ENCODE measurements around the gene DCHS2.
A peak's percentile ranks its signal among the peaks of the same experiment; 100 is the strongest.

DCHS2 gene

GRCh38 chr4:154491341-154492271 is at the start of gene DCHS2:
Gene DCHS2 (minus strand): TSS chr4:154491799. CDS start chr4:154491355, 444 bp downstream.
- Histone ChIP-seq H3K4me3 (ENCODE audit: low read length) (no peak within 1 kb of the TSS), H3K36me3 (ENCODE audit: control insufficient read depth, insufficient read depth, low read length) (no peaks in the 10 kb centered on the region), H3K9me3 (ENCODE audit: control insufficient read depth, low read length) (no peaks in the 10 kb centered on the region), H3K27me3 (ENCODE audit: control insufficient read depth, insufficient read depth, low read length) (peaks cover 42% of the 10 kb centered on the region), H3K4me1 (ENCODE audit: control insufficient read depth, insufficient read depth, low read length) (peaks cover 5% of the 10 kb centered on the region), H3K9ac (ENCODE audit: low read length) (peak within 1 kb of the TSS; percentile 26)

DNA sequence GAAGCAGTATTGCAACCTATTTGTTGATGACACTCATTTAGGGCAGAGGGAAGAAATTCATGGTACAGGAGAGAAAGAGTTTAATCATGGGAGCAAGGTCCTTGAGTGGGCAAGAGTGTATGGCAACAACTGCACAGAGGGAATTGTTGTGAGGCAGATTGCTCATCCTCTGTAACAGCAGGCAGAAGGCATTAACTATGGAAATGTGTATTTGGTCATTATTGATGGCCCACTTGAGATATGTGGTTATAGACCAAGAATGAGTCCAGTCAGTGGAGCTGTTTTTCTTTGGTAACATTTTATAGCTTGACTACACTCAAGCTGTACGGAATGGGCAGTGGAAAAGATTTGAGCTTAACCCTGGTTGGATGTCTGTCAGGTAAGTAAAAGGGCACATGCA is 42.7 kb upstream of the DCHS2 start:
- no peak overlapping the region for H3K4me3 ChIP-seq (ENCODE audit: low read length)
- no peaks in the 10 kb centered on the region for H3K27me3 ChIP-seq (ENCODE audit: control insufficient read depth, insufficient read depth, low read length)
- H3K9me3 ChIP-seq (ENCODE audit: control insufficient read depth, low read length), result no peaks in the 10 kb centered on the region
- H3K36me3 ChIP-seq (ENCODE audit: control insufficient read depth, insufficient read depth, low read length), result peaks cover 4% of the 10 kb centered on the region
- H3K9ac ChIP-seq (ENCODE audit: low read length), result no peak overlapping the region
- H3K4me1 ChIP-seq (ENCODE audit: control insufficient read depth, insufficient read depth, low read length), result no peaks in the 10 kb centered on the region

- no peak overlapping the region for H3K9ac ChIP-seq (ENCODE audit: low read length)
- no peaks in the 10 kb centered on the region for H3K9me3 ChIP-seq (ENCODE audit: control insufficient read depth, low read length)
- no peak overlapping the region for H3K4me3 ChIP-seq (ENCODE audit: low read length)
- H3K36me3 ChIP-seq (ENCODE audit: control insufficient read depth, insufficient read depth, low read length), result no peaks in the 10 kb centered on the region
- H3K4me1 ChIP-seq (ENCODE audit: control insufficient read depth, insufficient read depth, low read length), result no peaks in the 10 kb centered on the region
- no peaks in the 10 kb centered on the region for H3K27me3 ChIP-seq (ENCODE audit: control insufficient read depth, insufficient read depth, low read length)
Measured at GRCh38 chr4:154529728-154530519, 38.3 kb upstream of the DCHS2 start.

- Histone ChIP-seq H3K9ac (ENCODE audit: low read length) (no peak overlapping the region), H3K4me1 (ENCODE audit: control insufficient read depth, insufficient read depth, low read length) (no peaks in the 10 kb centered on the region), H3K4me3 (ENCODE audit: low read length) (no peak overlapping the region), H3K36me3 (ENCODE audit: control insufficient read depth, insufficient read depth, low read length) (no peaks in the 10 kb centered on the region), H3K9me3 (ENCODE audit: control insufficient read depth, low read length) (no peaks in the 10 kb centered on the region), H3K27me3 (ENCODE audit: control insufficient read depth, insufficient read depth, low read length) (no peaks in the 10 kb centered on the region)
Measured at GRCh38 chr4:154528869-154529268, 37.3 kb upstream of the DCHS2 start.

DNA sequence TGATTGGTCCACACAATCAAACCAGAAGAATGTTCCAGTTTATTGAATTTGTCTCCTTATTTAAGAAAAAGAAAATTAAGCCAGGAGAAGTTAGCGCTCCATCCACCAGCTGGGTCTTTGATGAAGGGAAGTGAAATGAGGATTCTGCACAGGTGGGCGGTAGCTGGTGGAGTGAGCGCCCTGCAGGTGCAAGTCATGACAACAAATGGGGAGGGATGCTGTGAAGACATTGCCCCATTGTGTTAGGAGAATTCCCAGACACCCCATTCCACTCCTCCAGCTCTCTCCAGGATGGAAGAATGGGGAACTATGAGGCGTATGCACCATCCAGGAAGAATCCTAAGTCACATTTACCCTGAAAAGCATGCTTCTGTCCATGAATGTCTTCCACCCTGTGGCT is 35.7 kb upstream of the DCHS2 start:
- Histone ChIP-seq H3K9me3 (ENCODE audit: control insufficient read depth, low read length) (no peaks in the 10 kb centered on the region), H3K4me1 (ENCODE audit: control insufficient read depth, insufficient read depth, low read length) (no peaks in the 10 kb centered on the region), H3K9ac (ENCODE audit: low read length) (no peak overlapping the region), H3K27me3 (ENCODE audit: control insufficient read depth, insufficient read depth, low read length) (no peaks in the 10 kb centered on the region), H3K36me3 (ENCODE audit: control insufficient read depth, insufficient read depth, low read length) (no peaks in the 10 kb centered on the region), H3K4me3 (ENCODE audit: low read length) (no peak overlapping the region)

DNA sequence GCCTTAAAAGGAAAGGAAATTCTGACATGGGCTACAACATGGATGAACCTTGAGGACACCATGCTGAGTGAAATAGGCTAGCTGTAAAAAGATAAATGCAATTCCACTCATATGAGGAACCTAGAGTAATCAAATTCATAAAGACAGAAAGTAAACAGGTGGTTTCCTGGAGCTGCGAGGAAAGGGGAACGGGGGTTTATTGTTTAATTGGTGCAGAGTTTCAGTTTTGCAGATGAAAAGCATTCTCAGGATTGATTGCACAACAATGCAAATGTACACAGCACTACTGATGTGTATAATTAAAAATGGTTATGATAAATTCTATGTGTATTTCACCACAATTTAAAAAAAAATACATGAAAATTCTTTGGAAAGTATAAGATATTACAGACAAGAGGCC is 34.6 kb upstream of the DCHS2 start:
- H3K9me3 ChIP-seq (ENCODE audit: control insufficient read depth, low read length), result no peaks in the 10 kb centered on the region
- no peaks in the 10 kb centered on the region for H3K4me1 ChIP-seq (ENCODE audit: control insufficient read depth, insufficient read depth, low read length)
- no peaks in the 10 kb centered on the region for H3K36me3 ChIP-seq (ENCODE audit: control insufficient read depth, insufficient read depth, low read length)
- H3K4me3 ChIP-seq (ENCODE audit: low read length), result no peak overlapping the region
- H3K9ac ChIP-seq (ENCODE audit: low read length), result no peak overlapping the region
- H3K27me3 ChIP-seq (ENCODE audit: control insufficient read depth, insufficient read depth, low read length), result no peaks in the 10 kb centered on the region

DNA sequence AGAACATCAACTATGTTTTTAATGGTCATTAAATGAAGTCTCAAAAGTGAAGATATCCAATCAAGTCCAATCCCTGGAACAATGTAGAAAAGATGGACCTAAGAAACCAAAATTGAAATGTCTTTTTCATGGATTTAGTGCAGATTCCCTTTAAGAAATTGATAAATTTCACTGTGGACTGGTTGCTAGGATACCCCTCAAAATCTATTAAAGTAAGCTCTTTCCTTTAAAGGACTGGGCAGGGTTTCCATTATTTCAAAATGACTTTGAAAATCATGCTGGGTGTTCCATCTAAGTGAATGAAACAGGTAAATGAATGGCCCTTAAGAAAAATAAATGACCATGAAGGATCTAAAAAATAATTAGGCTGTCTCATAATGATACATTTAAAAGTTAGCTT is 30.0 kb upstream of the DCHS2 start:
- no peaks in the 10 kb centered on the region for H3K4me1 ChIP-seq (ENCODE audit: control insufficient read depth, insufficient read depth, low read length)
- H3K4me3 ChIP-seq (ENCODE audit: low read length), result no peak overlapping the region
- no peaks in the 10 kb centered on the region for H3K9me3 ChIP-seq (ENCODE audit: control insufficient read depth, low read length)
- H3K27me3 ChIP-seq (ENCODE audit: control insufficient read depth, insufficient read depth, low read length), result peaks cover 3% of the 10 kb centered on the region
- H3K36me3 ChIP-seq (ENCODE audit: control insufficient read depth, insufficient read depth, low read length), result no peaks in the 10 kb centered on the region
- H3K9ac ChIP-seq (ENCODE audit: low read length), result no peak overlapping the region

GRCh38 chr4:154519214-154519613 is 27.6 kb upstream of the DCHS2 start:
- H3K4me3 ChIP-seq (ENCODE audit: low read length), result no peak overlapping the region
- no peaks in the 10 kb centered on the region for H3K9me3 ChIP-seq (ENCODE audit: control insufficient read depth, low read length)
- peaks cover 3% of the 10 kb centered on the region for H3K27me3 ChIP-seq (ENCODE audit: control insufficient read depth, insufficient read depth, low read length)
- no peaks in the 10 kb centered on the region for H3K36me3 ChIP-seq (ENCODE audit: control insufficient read depth, insufficient read depth, low read length)
- H3K4me1 ChIP-seq (ENCODE audit: control insufficient read depth, insufficient read depth, low read length), result no peaks in the 10 kb centered on the region
- H3K9ac ChIP-seq (ENCODE audit: low read length), result no peak overlapping the region

- Histone ChIP-seq H3K4me1 (ENCODE audit: control insufficient read depth, insufficient read depth, low read length) (no peaks in the 10 kb centered on the region), H3K9ac (ENCODE audit: low read length) (no peak overlapping the region), H3K4me3 (ENCODE audit: low read length) (no peak overlapping the region), H3K27me3 (ENCODE audit: control insufficient read depth, insufficient read depth, low read length) (peaks cover 3% of the 10 kb centered on the region), H3K9me3 (ENCODE audit: control insufficient read depth, low read length) (no peaks in the 10 kb centered on the region), H3K36me3 (ENCODE audit: control insufficient read depth, insufficient read depth, low read length) (no peaks in the 10 kb centered on the region)
Measured at GRCh38 chr4:154517591-154517990, 26.0 kb upstream of the DCHS2 start.

- Histone ChIP-seq H3K27me3 (ENCODE audit: control insufficient read depth, insufficient read depth, low read length) (peaks cover 3% of the 10 kb centered on the region), H3K36me3 (ENCODE audit: control insufficient read depth, insufficient read depth, low read length) (no peaks in the 10 kb centered on the region), H3K4me3 (ENCODE audit: low read length) (no peak overlapping the region), H3K9ac (ENCODE audit: low read length) (no peak overlapping the region), H3K9me3 (ENCODE audit: control insufficient read depth, low read length) (no peaks in the 10 kb centered on the region), H3K4me1 (ENCODE audit: control insufficient read depth, insufficient read depth, low read length) (no peaks in the 10 kb centered on the region)
Measured at GRCh38 chr4:154516318-154517029, 24.9 kb upstream of the DCHS2 start.

DNA sequence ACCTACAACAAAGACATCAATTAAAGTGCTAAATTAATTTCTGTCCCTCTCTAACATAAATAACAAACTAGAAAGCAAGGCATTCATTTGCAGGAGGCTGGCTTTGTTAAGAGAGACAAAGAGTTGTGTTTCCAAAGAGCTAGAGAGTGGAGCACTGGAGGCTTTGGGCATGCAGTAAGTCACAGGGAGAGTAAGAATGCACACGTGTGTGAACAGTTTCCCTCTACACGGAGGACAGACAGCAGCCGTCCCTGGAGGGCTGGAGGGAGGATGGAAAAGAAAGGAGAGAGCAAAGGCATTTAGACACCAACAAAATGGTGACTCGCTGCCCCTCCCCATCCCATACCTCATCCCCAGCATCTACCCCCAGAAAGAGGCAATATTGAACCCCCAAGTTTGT is 20.4 kb upstream of the DCHS2 start:
- Histone ChIP-seq H3K4me3 (ENCODE audit: low read length) (no peak overlapping the region), H3K27me3 (ENCODE audit: control insufficient read depth, insufficient read depth, low read length) (no peaks in the 10 kb centered on the region), H3K9me3 (ENCODE audit: control insufficient read depth, low read length) (no peaks in the 10 kb centered on the region), H3K9ac (ENCODE audit: low read length) (no peak overlapping the region), H3K4me1 (ENCODE audit: control insufficient read depth, insufficient read depth, low read length) (no peaks in the 10 kb centered on the region), H3K36me3 (ENCODE audit: control insufficient read depth, insufficient read depth, low read length) (no peaks in the 10 kb centered on the region)

GRCh38 chr4:154511548-154511947 is 19.9 kb upstream of the DCHS2 start:
- Histone ChIP-seq H3K4me1 (ENCODE audit: control insufficient read depth, insufficient read depth, low read length) (no peaks in the 10 kb centered on the region), H3K9me3 (ENCODE audit: control insufficient read depth, low read length) (no peaks in the 10 kb centered on the region), H3K4me3 (ENCODE audit: low read length) (no peak overlapping the region), H3K36me3 (ENCODE audit: control insufficient read depth, insufficient read depth, low read length) (no peaks in the 10 kb centered on the region), H3K27me3 (ENCODE audit: control insufficient read depth, insufficient read depth, low read length) (no peaks in the 10 kb centered on the region), H3K9ac (ENCODE audit: low read length) (no peak overlapping the region)

All from mucosa of stomach (tissue), 1 donor.